Measurements from ENCODE around the gene TMEM185B. TPM values are rescaled to one million over a fixed set of nuclear protein-coding genes. Genes with fewer than 3 reads are reported as not detected.

Gene TMEM185B
- total and polyA plus RNA-seq, 2 of the 4 experiments (the other 2 are of a cell fraction) = 17.7 to 26.1 TPM

DNA sequence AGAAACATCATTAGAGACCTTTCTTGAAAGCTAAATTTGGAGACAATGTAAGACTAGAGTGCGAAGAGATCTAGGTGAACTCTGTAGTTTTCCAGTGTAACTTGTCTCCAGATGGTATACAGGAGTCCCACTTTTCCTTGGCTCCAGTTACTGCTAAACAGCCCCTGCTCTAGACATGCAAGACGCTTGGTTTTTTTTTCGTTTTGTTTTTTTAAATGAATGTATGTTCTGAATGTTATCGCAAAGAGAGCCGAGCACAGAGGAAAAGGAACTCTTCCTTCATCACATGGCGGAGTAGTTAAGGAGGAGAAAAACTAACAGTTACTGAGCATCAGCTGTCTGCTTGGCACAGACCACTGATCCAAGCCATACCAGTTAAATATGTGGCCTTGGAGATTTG, 31.9 kb upstream of the TMEM185B start:
- WGBS, 2 experiments (ENCODE audit: extremely low coverage in 2 of 2, insufficient read length in 1 of 2) = no CpG with 5 or more reads among the region's 6 CpGs
- H2AK5ac ChIP-seq (ENCODE audit: low read depth, low read length) = no peak overlapping the region
- peaks cover 14% of the 10 kb centered on the region; the same call in 1 of the 2 replicates for H3K9me1 ChIP-seq (ENCODE audit: insufficient read depth, low read length)
- H3K14ac ChIP-seq (replicated peaks; ENCODE audit: low read depth, low read length) = 0 out of 2 replicates have a peak overlapping the region, but pooled peaks have one; percentile 26
- H2BK120ac ChIP-seq (ENCODE audit: low read depth, low read length) = no peak overlapping the region
- H4K5ac ChIP-seq (ENCODE audit: low read depth, low read length) = no peak overlapping the region
- no peak overlapping the region for H3K4ac ChIP-seq (ENCODE audit: low read depth, low read length)
- no peak overlapping the region for H4K8ac ChIP-seq (ENCODE audit: low read depth in 2 of 2, low read length in 2 of 2)
- ATAC-seq (ENCODE audit: low read depth) (no peak), DNase-seq (no peak)
- H3K27ac ChIP-seq (ENCODE audit: insufficient read depth, low read length) = no peak overlapping the region
- peaks cover 8% of the 10 kb centered on the region; the same call in 1 of the 2 replicates for H3K27me3 ChIP-seq (ENCODE audit: control insufficient read depth, insufficient read depth, low read length)
- no peak overlapping the region for H3K9ac ChIP-seq (ENCODE audit: low read depth, low read length)
- H3K79me1 ChIP-seq (ENCODE audit: low read depth in 1 of 2, low read length in 2 of 2) = peaks cover 4 to 52% of the 10 kb centered on the region in 2 experiments
- H4K20me1 ChIP-seq (ENCODE audit: insufficient read depth, low read length) = peaks cover 42% of the 10 kb centered on the region
- no peak overlapping the region for H3K4me2 ChIP-seq (ENCODE audit: low read depth, low read length)
- H2BK15ac ChIP-seq (ENCODE audit: low read depth, low read length) = no peak overlapping the region
- H2BK20ac ChIP-seq (ENCODE audit: low read depth, low read length) = no peak overlapping the region
- POLR2A ChIA-PET (ENCODE audit: unreplicated experiment) = no interaction called here
- dilution Hi-C loops (cut with HindIII; ENCODE audit: low sequenced_read_pairs, unreplicated experiment) = no loop called here
- CTCF ChIA-PET = interaction anchor here (1.4 kb wide), 1 partner anchor 29 kb away, joined by 4 read pairs; no protein-coding TSS in a partner anchor
- no peak overlapping the region for H3K56ac ChIP-seq (ENCODE audit: extremely low read depth, insufficient read depth, low read length)
- TF ChIP-seq CEBPB (IDR thresholded peaks at IDR 0.05; ENCODE audit: low read depth, low read length) = no peak
- no peak for TF ChIP-seq RAD21 (IDR thresholded peaks at IDR 0.05; ENCODE audit: low read length)
- no peak for TF ChIP-seq FOS (IDR thresholded peaks at IDR 0.05; ENCODE audit: low read depth, low read length)
- no peak for TF ChIP-seq MAFK (IDR thresholded peaks at IDR 0.05; ENCODE audit: low read depth, low read length)
- TF ChIP-seq, protein P1, sequence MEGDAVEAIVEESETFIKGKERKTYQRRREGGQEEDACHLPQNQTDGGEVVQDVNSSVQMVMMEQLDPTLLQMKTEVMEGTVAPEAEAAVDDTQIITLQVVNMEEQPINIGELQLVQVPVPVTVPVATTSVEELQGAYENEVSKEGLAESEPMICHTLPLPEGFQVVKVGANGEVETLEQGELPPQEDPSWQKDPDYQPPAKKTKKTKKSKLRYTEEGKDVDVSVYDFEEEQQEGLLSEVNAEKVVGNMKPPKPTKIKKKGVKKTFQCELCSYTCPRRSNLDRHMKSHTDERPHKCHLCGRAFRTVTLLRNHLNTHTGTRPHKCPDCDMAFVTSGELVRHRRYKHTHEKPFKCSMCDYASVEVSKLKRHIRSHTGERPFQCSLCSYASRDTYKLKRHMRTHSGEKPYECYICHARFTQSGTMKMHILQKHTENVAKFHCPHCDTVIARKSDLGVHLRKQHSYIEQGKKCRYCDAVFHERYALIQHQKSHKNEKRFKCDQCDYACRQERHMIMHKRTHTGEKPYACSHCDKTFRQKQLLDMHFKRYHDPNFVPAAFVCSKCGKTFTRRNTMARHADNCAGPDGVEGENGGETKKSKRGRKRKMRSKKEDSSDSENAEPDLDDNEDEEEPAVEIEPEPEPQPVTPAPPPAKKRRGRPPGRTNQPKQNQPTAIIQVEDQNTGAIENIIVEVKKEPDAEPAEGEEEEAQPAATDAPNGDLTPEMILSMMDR (conservative IDR thresholded peaks at IDR 0.05; ENCODE audit: low read depth, low read length) = no peak
- no peak for TF ChIP-seq CHD1 (IDR thresholded peaks at IDR 0.05; ENCODE audit: low read depth, low read length)
- TF ChIP-seq POLR2A (IDR thresholded peaks at IDR 0.05; ENCODE audit: low read depth, low read length) = no peak
- TF ChIP-seq MXI1 (IDR thresholded peaks at IDR 0.05; ENCODE audit: borderline replicate concordance, low read depth, low read length) = no peak
- no peak for TF ChIP-seq RCOR1 (IDR thresholded peaks at IDR 0.05; ENCODE audit: insufficient replicate concordance, low read length)
- H3K36me3 ChIP-seq (ENCODE audit: control insufficient read depth, insufficient read depth, low read length) = no peaks in the 10 kb centered on the region
- H3K4me3 ChIP-seq (ENCODE audit: insufficient read depth, low read depth, low read length) = no peak overlapping the region
- in situ Hi-C loops (cut with MboI; ENCODE audit: low sequenced_read_pairs) = no loop called here
- no peak overlapping the region for H2BK5ac ChIP-seq (ENCODE audit: low read depth, low read length, poor library complexity, severe bottlenecking)
- intact Hi-C loops (cut with micrococcal nuclease) = no loop called here
- no peak overlapping the region for H3K18ac ChIP-seq (ENCODE audit: low read depth, low read length)
- H4K91ac ChIP-seq (ENCODE audit: insufficient read depth, low read depth, low read length) = no peak overlapping the region
- H3K9me3 ChIP-seq (ENCODE audit: control insufficient read depth, insufficient read depth, low read length) = no peaks in the 10 kb centered on the region; the same call in 1 of the 2 replicates
- BruUV-seq (replicated peaks) = no TSS peak
- peak overlapping the region; percentile 10; the same call in 1 of the 2 replicates for H3K23ac ChIP-seq (ENCODE audit: low read depth, low read length)
- no peak overlapping the region for H2AFZ ChIP-seq (replicated peaks; ENCODE audit: low read length, poor library complexity)
- H2AK9ac ChIP-seq (replicated peaks; ENCODE audit: low read depth, low read length, poor library complexity) = no peak overlapping the region
- H3K4me1 ChIP-seq (ENCODE audit: control insufficient read depth, insufficient read depth, low read length) = peaks cover 5% of the 10 kb centered on the region; the same call in 1 of the 2 replicates

Data from IMR-90 (cell line).